GM04504 (cell line): ENCODE measurements around the gene MARK4.

Source experiments
- DNase-seq: peaks from one replicate; pipeline ENCODE4 v3.0.0-alpha.2; 2012; ENCODE audit warnings: low read depth

Gene MARK4

GRCh38 chr19:45340899-45341453, 89.9 kb downstream of the MARK4 start:
- no peak for DNase-seq

GRCh38 chr19:45342911-45343310, 91.8 kb downstream of the MARK4 start:
- no peak for DNase-seq

GRCh38 chr19:45344621-45345505, 93.8 kb downstream of the MARK4 start:
- DNase-seq, result no peak

GRCh38 chr19:45345506-45345860, 94.4 kb downstream of the MARK4 start:
- DNase-seq, result no peak

- no peak for DNase-seq
Observed at GRCh38 chr19:45346449-45346848, 95.4 kb downstream of the MARK4 start.

- no peak for DNase-seq
Observed at GRCh38 chr19:45347570-45348366, 96.7 kb downstream of the MARK4 start.

- no peak for DNase-seq
Observed at GRCh38 chr19:45348367-45349125, 97.5 kb downstream of the MARK4 start.

GRCh38 chr19:45349126-45349415, 98.0 kb downstream of the MARK4 start:
- no peak for DNase-seq

- DNase-seq, result no peak
Observed at GRCh38 chr19:45349430-45349941, 98.4 kb downstream of the MARK4 start.

GRCh38 chr19:45350477-45351058, 99.5 kb downstream of the MARK4 start:
- DNase-seq, result no peak

- no peak for DNase-seq
Observed at GRCh38 chr19:45351401-45351952, 100.4 kb downstream of the MARK4 start.

- no peak for DNase-seq
Observed at GRCh38 chr19:45352062-45352461, 101.0 kb downstream of the MARK4 start.

GRCh38 chr19:45352471-45352870, 101.4 kb downstream of the MARK4 start:
- DNase-seq, result no peak

- DNase-seq, result no peak
Observed at GRCh38 chr19:45352914-45353796, 102.1 kb downstream of the MARK4 start.

GRCh38 chr19:45354241-45354842, 103.3 kb downstream of the MARK4 start:
- DNase-seq, result no peak
